CD4-positive, alpha-beta T cell treated with Interleukin-4 for 4 hours (primary cell): ENCODE data around the gene DOK4.
"Not testable (repeated sequence)": the region's sequence is repeated elsewhere in the genome, so short reads cannot be mapped to it uniquely, and the experiment has no call there.

Source experiments
- DNase-seq: peaks from one replicate; pipeline ENCODE4 v3.0.0-alpha.2; 2020

DOK4 gene

DNA sequence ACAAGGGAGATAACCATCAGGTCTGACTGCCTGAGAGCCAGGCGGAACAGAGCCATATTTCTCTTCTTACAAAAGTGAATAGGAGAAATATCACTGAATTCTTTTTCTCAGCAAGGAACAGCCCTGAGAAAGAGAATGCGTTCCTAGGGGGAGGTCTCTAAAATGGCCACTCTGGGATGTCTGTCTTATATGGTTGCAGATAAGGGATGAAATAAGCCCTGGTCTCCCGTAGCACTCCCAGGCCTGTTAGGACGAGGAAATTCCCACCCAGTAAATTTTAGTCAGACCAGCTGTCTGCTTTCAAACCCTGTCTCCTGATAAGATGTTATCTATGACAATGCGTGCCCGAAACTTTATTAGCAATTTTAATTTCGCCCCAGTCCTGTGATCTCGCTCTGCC, 46.3 kb downstream of the DOK4 start:
- DNase-seq, result not testable (repeated sequence)

DNA sequence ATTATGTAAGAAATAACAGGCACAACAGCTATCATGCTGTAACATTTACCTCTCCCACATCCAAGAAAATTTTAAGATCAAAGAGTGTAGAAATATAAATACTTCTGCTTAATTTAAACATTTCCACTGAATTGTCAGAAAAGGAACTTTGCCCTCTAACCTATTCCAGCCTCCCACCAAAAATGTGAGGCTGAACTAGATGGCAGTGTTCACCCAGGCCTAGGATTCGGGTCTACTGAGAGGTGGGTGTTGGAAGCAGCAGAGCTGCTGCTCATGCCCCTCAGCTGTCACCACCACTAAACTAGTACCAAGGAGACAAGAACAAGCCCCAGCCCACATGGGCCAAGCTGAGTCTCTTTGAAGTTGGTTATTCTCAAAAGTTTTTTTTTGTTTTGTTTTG, 50.5 kb downstream of the DOK4 start:
- no peak for DNase-seq

DNA sequence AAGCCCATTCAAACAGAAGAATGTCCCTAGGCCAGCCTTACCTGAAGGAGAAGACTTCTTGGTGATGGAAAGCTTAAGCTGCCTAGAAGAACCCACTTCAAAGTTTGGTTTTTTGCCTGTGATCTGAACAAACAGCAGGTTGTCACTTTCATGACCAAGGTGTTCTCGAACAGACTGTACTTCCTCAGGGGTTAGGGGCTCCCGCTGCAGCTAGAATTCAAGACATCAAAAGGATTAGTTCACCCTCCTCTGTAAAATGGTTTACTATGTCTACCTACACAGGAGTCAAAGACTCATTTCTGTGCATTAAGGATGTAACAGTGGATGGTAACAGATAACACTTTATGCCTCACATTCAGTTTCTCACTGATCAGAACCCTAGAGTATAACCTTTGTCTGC, 52.3 kb downstream of the DOK4 start:
- DNase-seq, result no peak

DNA sequence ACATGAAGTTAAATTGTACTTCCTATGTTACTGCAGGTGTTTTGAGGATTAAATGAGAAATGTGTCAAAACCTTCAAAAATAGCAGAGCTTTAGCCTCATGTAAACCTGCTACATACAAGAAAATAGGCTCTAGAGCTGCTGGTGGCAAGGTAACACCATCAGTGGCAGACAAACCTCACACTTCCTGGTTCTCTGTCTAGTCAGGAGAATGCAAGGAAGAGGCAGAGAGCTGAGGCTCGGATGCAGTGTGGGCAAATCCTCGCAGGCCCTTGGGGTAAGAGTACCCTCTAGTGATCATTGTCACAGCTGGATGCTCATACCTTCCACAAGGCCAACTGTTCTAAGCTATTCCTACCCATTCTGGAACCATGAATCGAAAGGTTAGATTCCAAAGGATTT, 53.3 kb downstream of the DOK4 start:
- DNase-seq, result no peak

DNA sequence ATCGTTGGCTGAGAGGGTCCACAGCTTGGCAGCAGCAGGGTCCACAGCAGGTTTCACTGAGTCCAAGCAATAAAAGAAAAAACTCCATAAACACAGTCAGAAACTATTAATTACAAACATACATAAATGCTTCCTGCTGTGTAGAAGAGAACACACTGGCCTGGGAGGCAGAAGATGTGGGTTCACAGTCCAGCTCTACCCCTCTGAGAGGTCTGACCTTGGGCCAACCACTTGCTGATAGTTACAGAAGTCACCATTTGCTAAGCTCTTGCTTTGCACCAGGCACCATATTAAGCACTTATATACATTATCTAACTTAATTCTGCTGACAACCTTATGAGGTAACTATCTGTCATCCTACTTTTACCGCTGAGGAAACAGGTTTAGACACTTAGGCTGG, 53.8 kb downstream of the DOK4 start:
- DNase-seq, result no peak

DNA sequence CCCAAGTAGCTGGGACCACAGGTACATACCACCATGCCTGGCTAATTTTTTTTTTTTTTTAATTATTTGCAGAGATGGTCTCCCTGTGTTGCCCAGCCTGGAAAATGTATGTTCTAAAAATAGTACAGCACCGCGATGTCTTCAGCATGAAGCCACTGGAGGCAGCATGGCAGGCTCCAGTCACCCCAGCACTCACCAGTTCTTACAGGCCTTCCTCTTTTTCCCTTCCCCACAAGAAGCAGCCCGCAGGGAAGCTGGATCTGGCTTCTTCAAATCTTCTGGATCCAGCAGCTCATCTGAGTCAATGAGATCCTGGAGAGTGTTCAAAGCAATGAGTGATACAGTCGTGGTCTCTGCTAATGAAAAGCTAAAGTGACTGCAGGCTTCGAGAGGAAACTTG, 55.3 kb downstream of the DOK4 start:
- DNase-seq, result no peak

- DNase-seq, result no peak
Measured at GRCh38 chr16:57427824-57428223, 58.5 kb downstream of the DOK4 start.

DNA sequence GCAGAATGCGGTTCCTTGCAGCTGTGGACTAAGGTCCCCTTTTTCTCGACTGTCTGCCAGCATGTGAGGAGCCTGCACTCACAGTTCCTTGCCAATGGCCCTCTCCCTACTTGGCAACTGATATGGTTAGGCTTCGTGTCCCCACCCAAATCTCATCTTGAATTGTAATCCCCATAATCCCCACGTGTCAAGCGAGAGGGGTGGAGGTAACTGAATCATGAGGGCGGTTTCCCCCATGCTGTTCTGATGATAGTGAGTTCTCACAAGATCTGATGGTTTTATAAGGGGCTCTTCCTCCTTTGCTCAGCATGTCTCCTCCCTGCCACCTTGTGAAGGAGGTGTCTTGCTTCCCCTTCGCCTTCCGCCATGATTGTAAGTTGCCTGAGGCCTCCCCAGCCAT, 59.0 kb downstream of the DOK4 start:
- no peak for DNase-seq

DNA sequence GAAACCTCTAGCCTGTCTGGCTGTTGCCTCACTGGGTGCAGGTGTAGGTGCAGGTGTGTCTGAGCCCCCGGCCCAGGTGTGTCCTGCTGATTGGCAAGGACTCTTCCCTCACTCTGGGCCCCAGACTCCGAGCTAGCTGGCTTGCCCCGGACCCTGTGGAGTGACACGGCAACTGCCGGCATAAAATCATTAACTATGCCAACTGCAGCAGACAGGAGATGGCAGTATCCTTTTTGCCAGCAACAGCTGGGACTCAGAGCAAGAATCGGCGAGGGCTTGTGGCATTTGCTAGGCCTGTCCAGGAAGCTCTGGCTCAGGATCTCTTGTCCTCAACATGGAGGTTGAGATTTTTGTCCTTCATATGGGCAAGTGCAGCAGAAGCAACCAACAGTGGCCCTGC, 59.9 kb downstream of the DOK4 start:
- DNase-seq, result no peak

GRCh38 chr16:57424583-57424982, 61.7 kb downstream of the DOK4 start:
- no peak for DNase-seq

GRCh38 chr16:57423152-57423551, 63.1 kb downstream of the DOK4 start:
- no peak for DNase-seq

- no peak for DNase-seq
Measured at GRCh38 chr16:57422026-57422944, 64.0 kb downstream of the DOK4 start.
